Caco-2 (cell line): ENCODE data around the gene OLFM1. TPM values are rescaled to one million over a fixed set of nuclear protein-coding genes. Genes with fewer than 3 reads are reported as not detected.
"Not testable (repeated sequence)": the region's sequence is repeated elsewhere in the genome, so short reads cannot be mapped to it uniquely, and the experiment has no call there.

Source experiments
- BruUV-seq: library from RNA; stranded (reverse); fragments of 400-500 nt; replicated peaks from 2 replicates; lab custom pipeline; 2021; lab: Mats Ljungman, UMichigan
- CTCF ChIA-PET: fragments of 300-600 bp; sonication (Branson Sonifier 250); formaldehyde crosslinking; loops from one replicate; lab custom pipeline; 2022; ENCODE audit warnings: antibody characterized with exemption; lab: Charles Lee
- POLR2A ChIA-PET: fragments of 300-600 bp; sonication (Branson Sonifier 250); formaldehyde crosslinking; loops from one replicate; lab custom pipeline; 2022; ENCODE audit warnings: antibody characterized with exemption; lab: Charles Lee
- DNase-seq, 2 experiments: peaks; one replicate each; pipeline versions ENCODE4 v3.0.0 to v3.0.0-alpha.2; 2020 to 2022
- H3K27me3 ChIP-seq: replicated peaks from 2 replicates; pipeline ENCODE4 v1.6.0; 2011; ENCODE audit warnings: low read length; ENCODE audit not compliant: control insufficient read depth, insufficient read depth
- H3K36me3 ChIP-seq: 2 replicates; pipeline ENCODE4 v1.5.1; 2011; ENCODE audit warnings: low read length; ENCODE audit not compliant: control insufficient read depth, insufficient read depth
- H3K4me1 ChIP-seq: fragments of 250-450 bp; sonication (Bioruptor Pico); 2 replicates; pipeline ENCODE4 v1.5.1; 2020; ENCODE audit warnings: mild to moderate bottlenecking
- H3K4me3 ChIP-seq: 2 replicates; pipeline ENCODE4 v1.5.1; 2011; ENCODE audit warnings: low read depth, mild to moderate bottlenecking, control low read depth, low read length
- H3K9me3 ChIP-seq: fragments of 250-450 bp; sonication (Bioruptor Pico); 2 replicates; pipeline ENCODE4 v1.5.1; 2020; ENCODE audit warnings: mild to moderate bottlenecking, moderate library complexity
- H3K27ac Mint-ChIP-seq: one replicate; pipeline ENCODE4 v1.8.0; 2022; ENCODE audit warnings: mixed read lengths; ENCODE audit not compliant: unreplicated experiment
- H3K27me3 Mint-ChIP-seq: one replicate; pipeline ENCODE4 v1.8.0; 2022; ENCODE audit warnings: mixed read lengths; ENCODE audit not compliant: insufficient read depth, unreplicated experiment
- H3K36me3 Mint-ChIP-seq: one replicate; pipeline ENCODE4 v1.8.0; 2022; ENCODE audit warnings: mild to moderate bottlenecking, mixed read lengths; ENCODE audit not compliant: insufficient read depth, unreplicated experiment
- H3K4me1 Mint-ChIP-seq: one replicate; pipeline ENCODE4 v1.8.0; 2022; ENCODE audit warnings: low read depth, mixed read lengths; ENCODE audit not compliant: unreplicated experiment
- H3K4me3 Mint-ChIP-seq: one replicate; pipeline ENCODE4 v1.8.0; 2022; ENCODE audit warnings: mild to moderate bottlenecking, moderate library complexity, mixed read lengths; ENCODE audit not compliant: unreplicated experiment
- H3K9me3 Mint-ChIP-seq: one replicate; pipeline ENCODE4 v1.8.0; 2022; ENCODE audit warnings: mixed read lengths; ENCODE audit not compliant: unreplicated experiment
- intact Hi-C: fragments of 100-400 bp; cut with micrococcal nuclease; formaldehyde crosslinking; loops from one replicate; pipeline ENCODE4 v1.10.0; 2022; ENCODE audit not compliant: unreplicated experiment
- total RNA-seq: library from RNA; stranded (reverse); gene quantifications from 2 replicates; pipeline ENCODE4 v1.2.3, GENCODE V29; 2022
- TF ChIP-seq, protein P1 (sequence below), 2 experiments: fragments of 200-600 bp in 1 of 2; IDR thresholded peaks; 1 replicate in 1 of 2; 2 replicates in 1 of 2; pipeline versions ENCODE4 v1.5.1 to v1.8.0; 2011 to 2022; ENCODE audit warnings: antibody characterized with exemption in 1 of 2, control low read depth in 1 of 2, inconsistent platforms in 1 of 2, low read depth in 1 of 2, low read length in 1 of 2, mild to moderate bottlenecking in 1 of 2, moderate library complexity in 1 of 2; ENCODE audit not compliant: insufficient read depth in 1 of 2, severe bottlenecking in 1 of 2, unreplicated experiment in 1 of 2

OLFM1 gene
- total RNA-seq, 1 experiment from 2014 or later: not detected

DNA sequence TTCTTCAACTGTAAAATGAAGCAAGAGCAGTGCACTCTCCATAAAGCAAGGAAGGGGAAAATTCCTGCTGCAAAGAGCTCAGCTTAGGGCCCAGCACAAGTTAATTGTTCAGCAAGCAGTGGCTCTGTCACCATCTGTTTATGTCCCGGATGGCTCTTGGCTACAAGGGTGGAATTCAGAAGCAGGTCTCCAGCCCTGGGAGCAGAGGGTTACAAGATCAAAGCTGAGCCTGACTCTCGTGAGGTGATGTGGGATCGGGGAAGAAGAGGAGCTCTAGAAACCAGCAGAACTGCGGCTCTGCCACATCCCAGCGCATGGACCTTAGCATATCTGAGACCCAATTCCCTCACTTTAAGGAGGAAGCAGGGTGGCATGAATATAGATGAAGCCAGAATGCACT lies 25.2 kb upstream of the OLFM1 start:
- H3K4me1 Mint-ChIP-seq: no peaks in the 10 kb centered on the region
- Histone ChIP-seq H3K4me3 (no peak overlapping the region), H3K36me3 (no peaks in the 10 kb centered on the region), H3K27me3 (no peaks in the 10 kb centered on the region), H3K9me3 (0 out of 2 replicates have a peak, but pooled peaks cover 7% of the 10 kb centered on the region), H3K4me1 (no peaks in the 10 kb centered on the region)
- peaks cover 9% of the 10 kb centered on the region for H3K27me3 Mint-ChIP-seq
- H3K36me3 Mint-ChIP-seq: no peaks in the 10 kb centered on the region
- POLR2A ChIA-PET: no interaction called here
- H3K4me3 Mint-ChIP-seq: no peak overlapping the region
- TF ChIP-seq, protein P1, sequence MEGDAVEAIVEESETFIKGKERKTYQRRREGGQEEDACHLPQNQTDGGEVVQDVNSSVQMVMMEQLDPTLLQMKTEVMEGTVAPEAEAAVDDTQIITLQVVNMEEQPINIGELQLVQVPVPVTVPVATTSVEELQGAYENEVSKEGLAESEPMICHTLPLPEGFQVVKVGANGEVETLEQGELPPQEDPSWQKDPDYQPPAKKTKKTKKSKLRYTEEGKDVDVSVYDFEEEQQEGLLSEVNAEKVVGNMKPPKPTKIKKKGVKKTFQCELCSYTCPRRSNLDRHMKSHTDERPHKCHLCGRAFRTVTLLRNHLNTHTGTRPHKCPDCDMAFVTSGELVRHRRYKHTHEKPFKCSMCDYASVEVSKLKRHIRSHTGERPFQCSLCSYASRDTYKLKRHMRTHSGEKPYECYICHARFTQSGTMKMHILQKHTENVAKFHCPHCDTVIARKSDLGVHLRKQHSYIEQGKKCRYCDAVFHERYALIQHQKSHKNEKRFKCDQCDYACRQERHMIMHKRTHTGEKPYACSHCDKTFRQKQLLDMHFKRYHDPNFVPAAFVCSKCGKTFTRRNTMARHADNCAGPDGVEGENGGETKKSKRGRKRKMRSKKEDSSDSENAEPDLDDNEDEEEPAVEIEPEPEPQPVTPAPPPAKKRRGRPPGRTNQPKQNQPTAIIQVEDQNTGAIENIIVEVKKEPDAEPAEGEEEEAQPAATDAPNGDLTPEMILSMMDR (IDR thresholded peaks at IDR 0.05; ENCODE audit: insufficient read depth in 1 of 2, low read depth in 1 of 2, low read length in 1 of 2, severe bottlenecking in 1 of 2, unreplicated experiment in 1 of 2): no peak
- peaks cover 31% of the 10 kb centered on the region for H3K9me3 Mint-ChIP-seq
- peak in 1 of 2 experiments; percentile 5 for DNase-seq
- H3K27ac Mint-ChIP-seq: no peak overlapping the region
- no TSS peak for BruUV-seq
- intact Hi-C loops: no loop called here
- CTCF ChIA-PET: no interaction called here

DNA sequence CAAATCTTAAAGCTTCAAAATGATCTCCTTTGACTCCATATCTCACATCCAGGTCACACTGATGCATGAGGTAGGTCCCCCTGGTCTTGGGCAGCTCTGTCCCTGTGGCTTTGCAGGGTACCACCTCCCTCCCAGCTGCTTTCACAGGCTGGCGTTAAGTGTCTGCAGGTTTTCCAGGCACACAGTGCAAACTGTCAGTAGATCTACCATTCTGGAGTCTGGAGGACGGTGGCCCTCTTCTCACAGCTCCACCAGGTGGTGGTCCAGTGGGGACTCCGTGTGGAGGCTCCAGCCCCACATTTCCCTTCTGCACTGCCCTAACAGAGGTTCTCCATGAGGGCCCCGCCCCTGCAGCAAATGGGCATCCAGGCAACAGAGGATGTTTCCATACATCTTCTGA lies 24.0 kb upstream of the OLFM1 start:
- peaks cover 13% of the 10 kb centered on the region for H3K27me3 Mint-ChIP-seq
- POLR2A ChIA-PET, H3K9me3 ChIP-seq, CTCF ChIA-PET, H3K4me3 ChIP-seq, intact Hi-C loops, H3K27ac Mint-ChIP-seq, H3K27me3 ChIP-seq, H3K4me1 Mint-ChIP-seq, H3K36me3 Mint-ChIP-seq, H3K4me1 ChIP-seq, H3K4me3 Mint-ChIP-seq, BruUV-seq, H3K36me3 ChIP-seq: not testable (repeated sequence)
- peaks cover 30% of the 10 kb centered on the region for H3K9me3 Mint-ChIP-seq
- DNase-seq: peak in 1 of 2 experiments; percentile 17

DNA sequence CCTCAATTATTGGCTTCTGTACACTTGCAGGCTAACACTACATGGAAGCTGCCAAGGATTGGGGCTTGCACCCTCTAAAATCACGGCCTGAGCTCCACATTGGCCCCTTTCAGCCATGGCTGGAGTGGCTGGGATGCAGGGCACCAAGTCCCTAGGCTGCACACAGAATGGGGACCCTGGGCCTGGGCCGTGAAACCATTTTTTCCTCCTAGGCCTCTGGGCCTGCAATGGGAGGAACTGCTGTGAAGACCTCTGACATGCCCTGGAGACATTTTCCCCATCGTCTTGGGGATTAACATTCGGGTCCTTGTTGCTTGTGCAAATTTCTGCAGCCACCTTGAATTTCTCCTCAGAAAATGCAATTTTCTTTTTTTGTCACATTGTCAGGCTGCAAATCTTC lies 23.6 kb upstream of the OLFM1 start:
- not testable (repeated sequence) for BruUV-seq, H3K36me3 Mint-ChIP-seq

DNA sequence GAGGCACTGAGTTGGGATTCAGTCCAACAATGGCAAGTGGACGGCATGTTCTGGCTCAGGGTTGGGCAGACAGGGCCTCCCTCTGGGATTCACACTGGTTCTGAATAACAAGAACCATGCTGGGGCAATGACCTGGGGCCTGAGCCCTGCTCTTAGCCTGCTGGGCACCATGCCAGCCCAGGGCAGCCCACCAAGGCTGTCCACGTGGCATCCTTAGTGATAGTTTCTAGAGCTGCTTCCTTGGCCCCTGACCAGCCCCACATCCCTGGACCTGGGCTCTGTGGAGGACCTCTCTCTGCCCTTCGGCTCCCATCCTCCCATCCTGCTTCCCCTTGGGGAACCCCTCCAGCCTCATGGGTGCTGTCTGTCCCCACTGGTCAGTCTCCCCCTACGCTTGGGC lies 22.3 kb upstream of the OLFM1 start:
- Mint-ChIP-seq H3K36me3 (no peaks in the 10 kb centered on the region), H3K27me3 (peaks cover 21% of the 10 kb centered on the region), H3K4me3 (no peak overlapping the region), H3K4me1 (no peaks in the 10 kb centered on the region), H3K9me3 (peaks cover 30% of the 10 kb centered on the region), H3K27ac (no peak overlapping the region)
- DNase-seq: peak in 1 of 2 experiments; percentile 21
- H3K36me3 ChIP-seq: no peaks in the 10 kb centered on the region
- H3K27me3 ChIP-seq: no peaks in the 10 kb centered on the region
- 0 out of 2 replicates have a peak, but pooled peaks cover 7% of the 10 kb centered on the region for H3K9me3 ChIP-seq
- no peak overlapping the region for H3K4me3 ChIP-seq
- BruUV-seq: no TSS peak
- CTCF ChIA-PET: no interaction called here
- intact Hi-C loops: no loop called here
- TF ChIP-seq, protein P1 (IDR thresholded peaks at IDR 0.05; ENCODE audit: insufficient read depth in 1 of 2, low read depth in 1 of 2, low read length in 1 of 2, severe bottlenecking in 1 of 2, unreplicated experiment in 1 of 2): no peak
- no peaks in the 10 kb centered on the region for H3K4me1 ChIP-seq
- POLR2A ChIA-PET: no interaction called here

More for the DNA sequence above, 23.6 kb upstream of the OLFM1 start:
- H3K4me3 Mint-ChIP-seq, H3K4me3 ChIP-seq, intact Hi-C loops, H3K27me3 ChIP-seq, H3K36me3 ChIP-seq, CTCF ChIA-PET, H3K27ac Mint-ChIP-seq, H3K9me3 ChIP-seq, H3K4me1 ChIP-seq, POLR2A ChIA-PET, H3K4me1 Mint-ChIP-seq, DNase-seq: not testable (repeated sequence)
- H3K9me3 Mint-ChIP-seq: peaks cover 30% of the 10 kb centered on the region
- H3K27me3 Mint-ChIP-seq: peaks cover 15% of the 10 kb centered on the region
